NCI-H1048 (cell line): ENCODE measurements around the gene TADA2A.
"Not testable (repeated sequence)": the region's sequence is repeated elsewhere in the genome, so short reads cannot be mapped to it uniquely, and the experiment has no call there.

Source experiments
- DNase-seq: peaks from one replicate; lab custom pipeline; 2025; lab: John Stamatoyannopoulos, UW

The TADA2A gene

DNA sequence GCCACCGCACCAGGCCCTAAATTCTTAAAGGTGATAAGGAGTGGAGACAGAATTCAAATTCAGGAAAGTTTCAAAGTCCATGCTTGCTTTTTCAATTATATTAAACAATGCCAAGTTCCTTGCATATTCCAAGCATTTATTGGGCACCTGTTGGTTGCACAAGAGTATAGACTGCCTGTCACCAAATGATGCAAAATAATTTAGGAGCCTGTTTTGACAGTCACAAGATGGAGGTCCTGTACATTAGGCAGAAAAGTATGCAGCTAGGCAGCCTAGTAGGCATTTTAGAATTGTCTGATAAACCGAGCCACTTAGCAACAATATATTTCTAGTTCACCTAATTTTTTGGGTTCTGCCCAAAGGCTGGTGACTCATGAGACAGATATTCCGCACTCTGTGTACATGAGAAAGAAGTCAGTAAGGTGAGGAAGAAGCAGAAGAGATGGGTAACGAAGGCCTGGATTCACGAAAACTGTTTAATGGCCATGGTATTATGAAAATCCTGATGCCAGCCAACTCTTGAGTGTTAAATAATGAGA lies 7.4 kb upstream of the TADA2A start:
- no peak for DNase-seq

DNA sequence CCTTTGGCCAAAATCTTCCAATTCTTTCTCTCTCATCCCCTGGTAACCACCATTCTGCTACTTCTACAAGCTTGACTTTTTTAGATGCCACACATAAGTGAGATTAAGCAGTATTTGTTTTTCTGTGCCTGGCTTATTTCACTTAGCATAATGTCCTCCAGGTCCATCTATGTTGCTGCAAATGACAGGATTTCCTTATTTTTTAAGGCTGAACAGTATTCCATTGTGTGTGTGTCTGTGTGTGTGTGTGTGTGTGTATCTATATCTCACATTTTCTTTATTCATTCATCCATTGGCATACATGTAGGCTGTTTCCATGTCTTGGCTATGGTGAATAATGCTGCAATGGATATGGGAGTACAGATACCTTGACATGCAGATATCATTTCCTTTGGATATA lies 6.2 kb upstream of the TADA2A start:
- DNase-seq = no peak

GRCh38 chr17:37405522-37405921 lies 1.2 kb upstream of the TADA2A start:
- DNase-seq = not testable (repeated sequence)

DNA sequence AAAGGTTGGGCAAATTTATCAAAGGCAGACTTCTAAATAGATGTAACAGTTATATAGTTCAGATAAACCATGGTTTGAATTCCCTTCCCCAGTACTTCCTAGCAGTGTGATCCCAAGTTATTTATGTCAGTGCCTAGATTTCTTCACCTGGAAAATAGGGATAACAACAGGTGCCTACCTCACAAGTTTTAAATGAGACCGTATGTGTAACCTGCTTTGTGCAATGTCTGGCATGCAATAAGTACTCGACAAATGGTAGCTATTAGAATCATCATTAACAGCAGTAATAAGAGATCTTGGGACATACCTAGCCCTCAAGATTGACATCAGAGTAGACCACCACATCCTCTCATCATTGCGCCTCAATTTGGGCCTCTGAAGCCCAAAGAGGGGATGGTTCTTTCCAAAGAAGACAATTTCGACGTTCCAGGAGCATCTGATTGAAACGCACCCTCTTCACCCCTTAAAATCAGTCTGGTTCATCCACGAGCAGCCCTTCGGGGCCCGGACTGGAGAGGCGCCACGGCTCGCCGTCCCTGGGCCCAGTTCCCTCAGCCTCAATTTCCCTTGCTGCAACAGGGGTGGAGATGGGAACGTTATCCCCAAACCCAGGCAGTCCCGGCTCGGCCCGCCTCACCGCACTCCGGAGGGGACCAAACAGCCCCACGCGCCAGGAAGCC lies 591 bp upstream of the TADA2A start:
- no peak for DNase-seq

- not testable (repeated sequence) for DNase-seq
Measured at GRCh38 chr17:37408145-37408479, 1.4 kb downstream of the TADA2A start.

- DNase-seq = no peak
Measured at GRCh38 chr17:37410357-37410756, 3.7 kb downstream of the TADA2A start.

DNA sequence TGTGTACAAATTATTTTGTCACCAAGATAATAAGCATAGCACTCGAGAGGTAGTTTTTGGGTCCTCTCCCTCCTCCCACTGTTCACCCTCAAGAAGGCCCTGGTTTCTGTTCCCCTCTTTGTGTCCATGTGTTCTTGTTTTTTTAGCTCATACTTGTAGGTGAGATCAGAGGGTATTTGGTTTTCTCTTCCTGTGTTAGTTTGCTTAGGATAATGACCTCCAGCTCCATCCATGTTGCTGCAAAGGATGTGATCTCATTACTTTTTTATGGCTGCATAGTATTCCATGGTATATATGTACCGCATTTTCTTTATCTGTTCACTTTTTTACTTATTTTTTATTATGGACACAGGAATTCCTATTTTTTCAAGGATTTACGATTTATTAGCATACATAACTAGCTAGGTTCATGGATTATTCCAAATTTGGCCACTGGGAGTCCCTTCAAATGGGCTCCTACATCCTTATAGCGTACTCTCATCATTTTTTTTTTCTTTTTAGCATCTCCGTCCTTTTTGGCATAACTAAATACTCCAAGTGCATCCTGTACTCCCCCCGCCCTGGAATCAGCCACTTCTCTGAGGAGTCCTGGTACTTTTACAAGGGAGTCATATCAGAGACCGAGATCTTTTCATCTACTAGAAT lies 7.3 kb downstream of the TADA2A start:
- no peak for DNase-seq

- no peak for DNase-seq
Measured at GRCh38 chr17:37417852-37418251, 11.2 kb downstream of the TADA2A start.

DNA sequence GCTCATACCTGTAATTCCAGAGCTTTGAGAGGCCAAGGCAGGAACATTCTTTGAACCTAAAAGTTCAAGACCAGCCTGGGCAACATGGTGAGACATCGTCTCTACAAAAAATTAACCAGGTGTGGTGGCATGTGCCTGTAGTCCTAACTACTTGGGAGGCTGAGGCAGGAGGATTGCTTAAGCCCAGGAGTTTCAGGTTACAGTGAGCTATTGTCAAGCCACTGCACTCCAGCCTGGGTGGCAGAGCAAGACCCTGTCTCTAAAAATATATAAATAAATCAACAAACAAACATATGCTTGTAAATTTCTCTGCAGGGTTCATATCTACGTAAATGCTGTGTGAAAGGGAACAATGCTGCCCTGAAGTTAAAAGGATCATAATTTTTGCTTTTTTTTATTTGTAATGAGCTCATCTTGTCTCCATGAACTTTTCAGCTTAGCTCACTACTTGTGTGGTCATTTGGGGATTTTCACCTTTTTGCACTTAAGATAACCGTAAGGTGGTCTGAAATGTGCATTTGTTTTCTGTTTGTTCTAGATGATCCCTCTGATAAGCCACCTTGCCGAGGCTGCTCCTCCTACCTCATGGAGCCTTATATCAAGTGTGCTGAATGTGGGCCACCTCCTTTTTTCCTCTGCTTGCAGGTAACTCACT lies 16.4 kb downstream of the TADA2A start:
- DNase-seq = no peak

- no peak for DNase-seq
Measured at GRCh38 chr17:37425268-37425667, 18.6 kb downstream of the TADA2A start.

DNA sequence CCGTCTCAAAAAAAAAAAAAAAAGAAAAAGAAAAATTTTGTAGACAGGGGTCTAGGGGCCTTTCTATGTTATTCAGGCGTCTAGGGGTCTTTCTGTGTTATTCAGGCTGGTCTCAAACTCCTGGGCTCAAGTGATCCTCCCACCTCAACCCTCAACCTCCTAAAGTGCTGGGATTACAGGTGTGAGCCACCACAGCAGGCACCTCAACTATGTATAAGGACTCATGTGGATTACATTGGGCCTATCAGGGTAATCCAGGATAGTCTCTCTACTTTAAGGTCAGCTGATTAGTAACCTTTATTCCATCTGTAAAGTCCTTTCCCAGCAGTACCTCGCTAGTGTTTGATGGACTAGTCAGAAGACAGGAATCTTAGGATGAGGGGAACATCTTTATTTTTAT lies 22.4 kb downstream of the TADA2A start:
- DNase-seq = no peak

DNA sequence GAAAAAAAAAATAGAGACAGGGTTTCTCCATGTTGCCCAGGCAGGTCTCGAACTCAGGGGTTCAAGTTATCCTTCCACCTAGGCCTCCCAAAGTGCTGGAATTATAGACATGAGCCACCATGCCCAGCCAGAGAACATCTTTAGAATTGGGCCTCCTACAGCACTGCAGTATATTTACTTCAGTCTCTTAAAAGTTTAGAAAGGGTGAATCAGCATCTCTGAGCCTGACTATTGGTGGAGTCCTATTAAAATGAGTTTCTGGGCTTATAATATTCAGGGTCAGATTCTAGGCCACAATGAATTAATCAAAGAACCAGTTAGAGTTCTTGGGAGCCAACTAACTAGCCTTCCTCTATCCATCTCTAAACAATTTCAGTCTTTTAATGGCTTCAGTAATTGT lies 22.8 kb downstream of the TADA2A start:
- no peak for DNase-seq

DNA sequence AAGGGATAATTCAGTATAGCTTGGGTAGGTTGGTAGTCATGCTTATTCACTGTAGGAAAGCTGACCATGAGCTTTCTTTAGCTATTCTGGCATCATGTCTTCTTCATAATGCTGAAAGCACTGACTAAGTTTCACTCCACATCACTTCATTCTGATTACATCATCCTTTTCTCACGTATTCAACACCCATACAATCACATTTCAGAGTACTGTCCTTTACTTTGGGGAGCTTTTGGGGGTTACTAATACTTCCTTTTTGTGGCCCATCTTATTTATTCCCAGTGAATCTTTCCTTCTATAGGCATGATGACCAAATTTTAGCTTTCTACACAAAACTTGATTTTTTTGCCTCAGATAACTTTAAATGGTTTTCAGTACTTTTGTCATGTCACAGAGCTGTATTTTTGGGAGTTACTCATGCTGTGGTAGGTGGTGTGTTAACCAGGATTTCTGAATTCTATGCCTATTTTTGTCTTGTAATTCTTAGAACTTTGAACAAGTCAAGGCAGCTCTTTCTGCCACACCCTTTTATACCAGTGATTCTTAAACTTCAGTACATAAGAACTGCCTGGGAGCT lies 23.5 kb downstream of the TADA2A start:
- DNase-seq = no peak

GRCh38 chr17:37432671-37433070 lies 26.0 kb downstream of the TADA2A start:
- no peak for DNase-seq

- no peak for DNase-seq
Measured at GRCh38 chr17:37438141-37438540, 31.5 kb downstream of the TADA2A start.

DNA sequence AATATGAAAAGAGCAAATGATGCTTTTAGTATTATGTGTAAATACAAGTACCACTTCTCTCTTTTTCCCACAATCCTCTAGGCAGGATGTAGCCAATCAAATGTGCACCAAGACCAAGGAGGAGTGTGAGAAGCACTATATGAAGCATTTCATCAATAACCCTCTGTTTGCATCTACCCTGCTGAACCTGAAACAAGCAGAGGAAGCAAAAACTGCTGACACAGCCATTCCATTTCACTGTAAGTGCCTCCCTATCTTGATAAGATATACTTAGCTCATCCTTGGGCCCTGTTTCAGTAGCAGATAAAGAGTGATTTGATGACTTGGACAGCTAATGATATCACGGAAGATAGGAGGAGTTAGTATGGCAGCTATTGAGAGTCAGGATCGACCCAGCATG lies 33.7 kb downstream of the TADA2A start:
- DNase-seq = no peak

- DNase-seq = not testable (repeated sequence)
Measured at GRCh38 chr17:37441369-37442014, 34.8 kb downstream of the TADA2A start.

- no peak for DNase-seq
Measured at GRCh38 chr17:37446027-37446426, 39.3 kb downstream of the TADA2A start.

DNA sequence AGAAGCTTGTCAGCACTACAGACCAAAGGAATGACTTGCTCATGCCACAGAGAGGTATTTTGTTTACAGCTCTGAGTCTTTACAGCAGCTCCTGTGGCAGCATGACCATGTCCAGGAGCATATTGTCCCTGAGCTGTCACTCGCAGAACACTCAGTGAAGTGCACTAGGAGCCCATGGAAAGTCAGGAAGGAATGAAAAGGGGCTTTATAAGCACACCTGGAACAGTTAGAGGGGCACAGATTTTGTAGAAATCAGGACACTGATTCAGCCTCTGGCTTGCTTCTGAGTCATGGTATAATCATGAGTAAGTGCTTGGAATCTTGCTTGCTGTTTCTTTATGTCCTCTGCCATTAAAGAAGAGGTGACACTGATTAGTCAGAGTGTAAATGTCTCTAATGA lies 41.0 kb downstream of the TADA2A start:
- DNase-seq = no peak

- DNase-seq = no peak
Measured at GRCh38 chr17:37450112-37450511, 43.4 kb downstream of the TADA2A start.

DNA sequence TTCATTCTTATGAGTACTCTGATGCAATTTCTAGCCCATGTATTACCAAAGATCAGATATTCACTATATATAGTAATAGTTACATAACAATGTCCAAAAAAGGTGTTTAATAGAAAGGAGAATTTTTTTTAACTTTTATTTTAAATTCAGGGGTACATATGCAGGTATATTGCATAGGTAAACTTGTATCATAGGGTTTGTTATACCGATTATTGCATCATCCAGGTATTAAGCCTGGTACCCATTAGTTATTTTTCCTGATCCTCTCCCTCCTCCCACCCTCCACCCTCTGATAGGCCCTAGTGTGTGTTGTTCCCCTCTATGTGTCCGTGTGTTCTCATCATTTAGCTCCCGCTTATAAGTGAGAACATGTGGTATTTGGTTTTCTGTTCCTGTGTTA lies 51.1 kb downstream of the TADA2A start:
- not testable (repeated sequence) for DNase-seq

DNA sequence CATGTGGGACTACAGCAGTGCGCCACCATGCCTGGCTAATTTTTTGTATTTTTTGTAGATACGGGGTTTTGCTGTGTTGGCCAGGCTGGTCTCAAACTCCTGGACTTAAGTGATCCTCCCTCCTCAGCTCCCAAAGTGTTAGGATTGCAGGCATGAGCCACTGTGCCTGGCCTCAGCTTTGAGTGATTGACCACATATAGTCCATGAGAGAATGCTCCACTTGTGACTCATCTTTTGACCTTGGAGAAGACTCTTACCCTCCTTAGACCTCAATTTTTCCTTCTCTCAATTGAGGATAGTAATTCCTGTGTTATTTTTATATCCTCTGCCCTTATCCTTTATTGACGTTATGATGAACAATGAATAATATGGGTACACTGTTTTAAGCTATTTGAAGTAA lies 52.1 kb downstream of the TADA2A start:
- no peak for DNase-seq
